ENCODE data around the gene POLD1. TPM values are rescaled to one million over a fixed set of nuclear protein-coding genes. Genes with fewer than 3 reads are reported as not detected.
A peak's percentile ranks its signal among the peaks of the same experiment; 100 is the strongest.
"Not testable (repeated sequence)": the region's sequence is repeated elsewhere in the genome, so short reads cannot be mapped to it uniquely, and the experiment has no call there.

POLD1 gene
- 10 to 100 TPM in 2 of 4 donors, 1 to 10 TPM in 2; 7.2 to 13.7 (median 10.3) TPM for total RNA-seq

DNA sequence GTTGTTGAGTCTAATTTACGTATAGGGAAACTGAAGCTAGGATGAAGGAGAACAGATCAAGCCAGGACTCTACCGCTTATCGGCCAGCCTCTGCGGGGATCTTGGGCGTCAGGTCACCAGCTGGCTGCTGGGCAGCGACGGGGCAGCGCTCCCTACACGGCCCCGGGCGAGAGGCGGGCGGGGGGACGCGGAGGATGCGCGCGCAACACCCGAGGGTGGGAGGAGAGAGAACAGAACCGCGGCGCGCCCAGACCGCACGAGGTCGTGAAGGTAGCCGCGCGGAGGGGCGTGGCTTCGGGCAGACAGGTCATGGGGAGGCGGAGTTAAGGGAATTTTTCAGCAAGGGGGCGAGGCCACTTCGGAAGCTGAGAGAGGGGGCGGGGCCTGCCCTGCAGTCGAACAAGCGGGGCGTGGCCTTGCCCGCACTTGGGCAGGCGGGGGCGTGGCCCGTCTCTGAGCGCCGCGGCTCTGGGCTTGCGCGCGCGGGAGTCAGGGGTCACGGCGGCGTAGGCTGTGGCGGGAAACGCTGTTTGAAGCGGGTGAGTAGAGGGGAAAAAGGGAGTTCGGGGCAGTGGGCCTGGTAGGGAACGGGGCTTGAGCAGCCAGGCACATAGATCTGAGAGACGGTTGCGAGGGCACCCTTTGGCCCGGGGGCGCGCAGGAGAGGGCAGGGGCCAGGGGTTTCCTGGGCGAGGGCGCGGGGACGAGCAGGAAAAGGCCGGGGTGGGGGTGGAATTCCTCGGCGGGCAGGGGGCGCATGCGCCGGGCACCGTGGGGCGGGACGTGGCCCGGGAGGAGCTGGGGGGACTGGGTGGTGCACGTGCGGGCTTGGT, at the start of gene POLD1:
TSS of gene POLD1 (plus strand) at position 496 of the 833 bp plus-strand sequence. CDS start 14,505 bp downstream, outside the sequence.
- H3K9me3 ChIP-seq: no peaks in the 10 kb centered on the region
- H3K36me3 ChIP-seq: peaks cover 0 to 51% of the 10 kb centered on the region in 2 donors
- H3K27me3 ChIP-seq: no peaks in the 10 kb centered on the region
- H3K4me3 ChIP-seq: peak within 1 kb of the TSS; percentile 46 to 79
- TF ChIP-seq, protein P1, sequence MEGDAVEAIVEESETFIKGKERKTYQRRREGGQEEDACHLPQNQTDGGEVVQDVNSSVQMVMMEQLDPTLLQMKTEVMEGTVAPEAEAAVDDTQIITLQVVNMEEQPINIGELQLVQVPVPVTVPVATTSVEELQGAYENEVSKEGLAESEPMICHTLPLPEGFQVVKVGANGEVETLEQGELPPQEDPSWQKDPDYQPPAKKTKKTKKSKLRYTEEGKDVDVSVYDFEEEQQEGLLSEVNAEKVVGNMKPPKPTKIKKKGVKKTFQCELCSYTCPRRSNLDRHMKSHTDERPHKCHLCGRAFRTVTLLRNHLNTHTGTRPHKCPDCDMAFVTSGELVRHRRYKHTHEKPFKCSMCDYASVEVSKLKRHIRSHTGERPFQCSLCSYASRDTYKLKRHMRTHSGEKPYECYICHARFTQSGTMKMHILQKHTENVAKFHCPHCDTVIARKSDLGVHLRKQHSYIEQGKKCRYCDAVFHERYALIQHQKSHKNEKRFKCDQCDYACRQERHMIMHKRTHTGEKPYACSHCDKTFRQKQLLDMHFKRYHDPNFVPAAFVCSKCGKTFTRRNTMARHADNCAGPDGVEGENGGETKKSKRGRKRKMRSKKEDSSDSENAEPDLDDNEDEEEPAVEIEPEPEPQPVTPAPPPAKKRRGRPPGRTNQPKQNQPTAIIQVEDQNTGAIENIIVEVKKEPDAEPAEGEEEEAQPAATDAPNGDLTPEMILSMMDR (IDR thresholded peaks at IDR 0.05): no peak
- TF ChIP-seq POLR2A (IDR thresholded peaks at IDR 0.05) (peak; percentile 9 to 27), POLR2AphosphoS5 (IDR thresholded peaks at IDR 0.05) (peak; percentile 74), EP300 (IDR thresholded peaks at IDR 0.05) (no peak)
- H3K4me1 ChIP-seq: peaks cover 0 to 37% (median 7%) of the 10 kb centered on the region in 3 donors
- WGBS, 2 donors (ENCODE audit: low coverage in 1 of 2): 0 to 2% methylated on average over 3 to 19 of the region's 78 CpGs
- peak within 1 kb of the TSS; percentile 45 to 93 (median 88) for H3K27ac ChIP-seq
- ATAC-seq: peak; percentile 94

DNA sequence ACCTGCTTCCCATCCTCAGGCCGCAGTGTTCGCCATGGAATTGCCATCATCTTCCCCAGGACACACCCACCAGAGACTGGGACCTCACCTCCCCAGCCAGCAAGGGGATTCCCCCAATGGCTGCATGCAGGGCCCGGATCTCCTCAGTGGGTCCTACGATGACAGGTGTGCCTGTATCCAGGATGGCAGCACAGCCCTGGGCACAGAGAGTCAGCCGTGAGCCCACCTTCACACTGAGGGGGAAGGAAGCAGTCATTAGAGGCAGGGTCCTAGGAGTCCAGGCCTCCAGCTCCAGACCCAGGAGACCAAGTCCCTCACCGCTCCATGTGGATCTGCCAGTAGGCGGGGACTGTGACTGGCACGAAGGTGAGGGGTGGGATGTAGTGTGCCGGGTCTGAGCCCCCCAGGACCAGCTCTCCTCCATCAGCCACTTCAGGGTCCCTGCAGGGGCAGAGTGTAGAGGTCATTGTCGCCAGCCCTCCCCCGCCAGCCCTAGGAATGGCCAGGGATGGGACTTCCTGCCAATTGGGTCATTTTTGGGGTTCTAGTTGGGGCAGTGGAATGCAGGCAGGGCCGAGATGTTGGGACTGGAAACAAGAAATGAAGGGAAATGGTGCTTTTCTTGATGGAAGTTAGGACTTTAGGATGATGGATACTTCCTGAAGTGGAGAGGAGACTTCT, 49.3 kb upstream of the POLD1 start:
- H3K4me1 ChIP-seq: peaks cover 0 to 47% (median 12%) of the 10 kb centered on the region in 3 donors
- ATAC-seq: no peak
- no peak overlapping the region for H3K27ac ChIP-seq
- no peaks in the 10 kb centered on the region for H3K36me3 ChIP-seq
- H3K9me3 ChIP-seq: no peaks in the 10 kb centered on the region
- 86 to 93% methylated on average over 2 to 3 of the region's 12 CpGs for WGBS, 2 donors (ENCODE audit: low coverage in 1 of 2)
- no peak for TF ChIP-seq EP300 (IDR thresholded peaks at IDR 0.05)
- peaks cover 58% of the 10 kb centered on the region for H3K27me3 ChIP-seq
- no peak overlapping the region for H3K4me3 ChIP-seq

DNA sequence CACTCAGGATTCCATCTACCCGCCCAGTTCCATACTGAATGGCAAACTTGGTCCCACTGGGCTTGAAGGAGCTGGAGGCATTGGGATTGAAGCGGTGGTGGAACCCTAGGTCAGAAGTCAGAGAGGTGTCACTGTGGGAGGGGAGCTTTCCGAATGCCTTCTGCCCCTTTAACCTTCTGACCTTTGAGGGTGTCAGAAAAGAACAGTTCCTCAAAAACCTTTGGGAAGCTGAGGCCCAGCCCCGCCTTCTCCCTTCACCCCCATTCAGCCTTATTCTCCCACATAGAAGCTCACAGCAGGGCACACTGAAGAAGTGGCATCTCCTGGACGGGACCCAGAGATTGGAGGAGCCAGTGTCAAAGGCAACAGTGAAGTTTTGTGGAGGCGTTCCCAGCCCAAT, 47.1 kb upstream of the POLD1 start:
- not testable (repeated sequence) for H3K27ac ChIP-seq, H3K36me3 ChIP-seq, ATAC-seq, H3K9me3 ChIP-seq, H3K4me3 ChIP-seq
- peaks cover 0 to 26% (median 0%) of the 10 kb centered on the region in 3 donors for H3K4me1 ChIP-seq
- H3K27me3 ChIP-seq: peaks cover 37% of the 10 kb centered on the region
- WGBS, 2 donors (ENCODE audit: low coverage in 1 of 2): 71% methylated on average over 4 of the region's 6 CpGs; no CpG with 5 or more reads in 1 of the 2 donors

DNA sequence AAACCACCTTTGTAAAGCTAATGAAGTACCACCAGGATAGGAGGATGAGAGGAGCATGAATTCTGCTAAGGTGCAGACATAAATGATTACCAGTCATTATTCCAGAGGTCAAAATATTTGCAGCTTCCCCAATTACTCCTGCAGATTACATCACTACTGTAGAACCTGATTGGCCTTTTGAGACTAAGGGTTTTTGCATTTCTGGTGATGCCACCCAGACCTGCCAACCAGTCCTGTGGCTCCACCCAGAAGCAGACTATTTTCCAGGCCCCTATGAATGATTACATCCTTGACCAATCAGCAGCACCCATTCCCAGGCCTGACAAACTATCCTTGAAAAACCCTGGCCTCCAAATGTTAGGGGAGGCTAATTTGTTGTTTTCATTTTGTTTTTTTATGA, 43.8 kb upstream of the POLD1 start:
- ATAC-seq: no peak
- H3K27me3 ChIP-seq: peaks cover 4% of the 10 kb centered on the region
- H3K4me1 ChIP-seq: no peaks in the 10 kb centered on the region
- no peak overlapping the region for H3K4me3 ChIP-seq
- TF ChIP-seq POLR2A (IDR thresholded peaks at IDR 0.05): no peak
- TF ChIP-seq EP300 (IDR thresholded peaks at IDR 0.05): no peak
- no peak for TF ChIP-seq POLR2AphosphoS5 (IDR thresholded peaks at IDR 0.05)
- TF ChIP-seq, protein P1 (IDR thresholded peaks at IDR 0.05): no peak
- peaks cover 0 to 14% (median 0%) of the 10 kb centered on the region in 3 donors for H3K9me3 ChIP-seq
- H3K27ac ChIP-seq: no peak overlapping the region
- H3K36me3 ChIP-seq: no peaks in the 10 kb centered on the region

DNA sequence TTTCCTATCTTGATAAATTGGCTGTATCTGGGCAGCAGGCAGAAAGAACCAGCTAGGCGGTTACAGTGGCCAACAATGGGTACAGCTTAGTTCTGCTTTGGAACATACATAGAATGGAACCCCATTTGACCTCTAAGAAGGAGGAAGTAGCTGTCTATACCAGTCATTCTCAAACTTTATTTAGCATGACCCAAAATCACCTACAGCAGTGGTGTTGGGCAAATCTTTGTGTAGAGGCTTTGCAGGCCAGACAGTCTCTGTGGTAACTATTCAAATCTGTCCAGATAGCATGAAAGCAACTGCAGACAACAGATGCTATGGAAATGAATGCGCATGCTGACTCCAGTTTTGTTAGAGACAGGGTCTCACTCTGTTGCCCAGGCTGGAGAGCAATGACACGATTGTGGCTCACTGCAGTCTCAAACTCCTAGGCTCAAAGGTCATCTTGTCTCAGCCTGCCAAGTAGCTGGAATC, 43.0 kb upstream of the POLD1 start:
- 60 to 89% methylated on average over 1 to 3 of the region's 3 CpGs for WGBS, 2 donors (ENCODE audit: low coverage in 1 of 2)
- H3K4me3 ChIP-seq: no peak overlapping the region
- TF ChIP-seq POLR2AphosphoS5 (IDR thresholded peaks at IDR 0.05): no peak
- TF ChIP-seq, protein P1 (IDR thresholded peaks at IDR 0.05): no peak
- no peak for TF ChIP-seq EP300 (IDR thresholded peaks at IDR 0.05)
- no peak for TF ChIP-seq POLR2A (IDR thresholded peaks at IDR 0.05)
- peaks cover 3% of the 10 kb centered on the region for H3K27me3 ChIP-seq
- peak; percentile 25 for ATAC-seq
- no peak overlapping the region for H3K27ac ChIP-seq
- no peaks in the 10 kb centered on the region for H3K4me1 ChIP-seq
- peaks cover 0 to 17% (median 0%) of the 10 kb centered on the region in 3 donors for H3K9me3 ChIP-seq
- H3K36me3 ChIP-seq: no peaks in the 10 kb centered on the region

Measured in gastroesophageal sphincter (tissue), 4 donors.